Skeletal muscle cell (primary cell): ENCODE results near the gene LGMN.
"Not testable (repeated sequence)": the region's sequence is repeated elsewhere in the genome, so short reads cannot be mapped to it uniquely, and the experiment has no call there.

Experiments
- DNase-seq: peaks from one replicate; pipeline ENCODE4 v3.0.0-alpha.2; 2010; ENCODE audit warnings: low read depth
- H3K4me3 ChIP-seq: 2 replicates; pipeline ENCODE4 v1.5.1; 2011; ENCODE audit warnings: low read depth, mild to moderate bottlenecking, control low read depth, low read length, moderate library complexity

Gene LGMN

GRCh38 chr14:92729634-92730358 lies 18.6 kb downstream of the LGMN start:
- peak; percentile 81 for DNase-seq
- no peak overlapping the region for H3K4me3 ChIP-seq

GRCh38 chr14:92728759-92729364 lies 19.6 kb downstream of the LGMN start:
- no peak overlapping the region for H3K4me3 ChIP-seq
- DNase-seq = no peak

DNA sequence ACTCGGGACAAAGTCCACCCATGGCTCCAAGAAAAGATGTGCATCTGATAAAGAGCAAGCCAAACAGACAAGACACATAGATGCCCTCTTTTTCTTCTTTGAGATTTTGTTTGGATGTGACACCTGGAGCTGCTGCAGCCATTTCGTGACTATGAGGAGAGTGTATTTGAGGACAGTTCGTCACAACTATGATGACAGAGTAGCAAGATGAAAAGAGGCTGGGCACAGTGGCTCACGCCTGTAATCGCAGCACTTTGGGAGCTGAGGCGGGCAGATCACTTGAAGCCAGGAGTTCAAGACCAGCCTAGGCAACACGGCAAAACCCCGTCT lies 21.5 kb downstream of the LGMN start:
- no peak overlapping the region for H3K4me3 ChIP-seq
- DNase-seq = no peak

DNA sequence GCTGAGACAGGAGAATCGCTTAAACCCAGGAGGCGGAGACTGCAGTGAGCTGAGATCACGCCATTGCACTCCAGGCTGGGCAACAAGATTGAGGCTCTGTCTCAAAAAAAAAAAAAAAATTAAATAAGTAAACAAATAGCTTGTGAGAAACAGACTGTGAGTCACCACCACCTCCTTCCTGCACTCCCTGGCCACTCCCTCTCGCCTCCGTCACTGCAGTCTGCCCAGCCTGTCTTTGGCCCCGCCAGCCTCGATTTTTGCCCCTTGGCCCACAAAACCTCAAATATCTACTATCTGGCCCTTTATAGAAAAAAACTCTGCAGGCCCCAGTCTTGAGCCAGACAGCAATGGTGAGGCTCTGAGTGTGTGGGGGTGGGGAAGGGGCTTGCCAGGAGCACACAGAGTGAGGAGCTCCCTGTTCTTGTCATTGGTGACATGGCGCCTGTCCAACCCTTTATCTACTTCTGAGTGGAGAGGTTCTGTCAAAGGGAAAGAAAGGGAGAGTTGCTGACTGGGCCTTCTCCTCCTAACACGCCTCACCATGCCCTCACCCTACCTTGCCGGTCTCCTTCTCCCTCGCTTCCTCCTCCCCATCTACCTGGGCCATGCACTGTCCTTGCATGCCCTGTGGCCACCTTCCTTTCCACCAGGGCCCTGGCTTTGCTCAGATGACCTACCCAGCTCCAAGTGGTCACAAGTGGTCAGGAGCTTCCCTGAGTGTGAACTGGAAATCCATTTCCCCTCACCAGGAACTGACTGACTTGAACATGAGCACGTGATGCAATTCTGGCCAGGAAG lies 22.1 kb downstream of the LGMN start:
- H3K4me3 ChIP-seq = no peak overlapping the region
- DNase-seq = no peak

- DNase-seq = no peak
- H3K4me3 ChIP-seq = no peak overlapping the region
Measured at GRCh38 chr14:92724516-92725340, 23.7 kb downstream of the LGMN start.

DNA sequence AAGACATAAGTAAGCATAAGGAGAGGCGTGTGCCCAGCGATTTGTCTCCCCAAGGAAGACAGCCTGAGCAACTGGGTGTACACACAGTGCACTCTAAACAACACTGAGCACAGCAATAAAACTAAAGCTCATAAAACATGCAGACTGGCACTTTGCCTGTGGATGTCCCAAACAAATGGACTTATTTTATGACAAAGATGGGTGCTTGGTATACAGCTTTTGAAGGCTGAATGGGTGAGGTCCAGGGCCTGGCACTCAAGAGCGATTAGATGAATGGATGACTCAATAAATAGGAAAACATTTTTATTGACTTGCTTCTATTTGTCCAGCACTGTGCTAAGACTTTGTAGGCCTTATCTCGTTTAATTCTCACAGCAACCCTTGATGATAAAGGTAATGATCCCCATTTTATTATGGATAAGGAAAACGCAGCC lies 28.5 kb downstream of the LGMN start:
- no peak for DNase-seq
- H3K4me3 ChIP-seq = no peak overlapping the region

DNA sequence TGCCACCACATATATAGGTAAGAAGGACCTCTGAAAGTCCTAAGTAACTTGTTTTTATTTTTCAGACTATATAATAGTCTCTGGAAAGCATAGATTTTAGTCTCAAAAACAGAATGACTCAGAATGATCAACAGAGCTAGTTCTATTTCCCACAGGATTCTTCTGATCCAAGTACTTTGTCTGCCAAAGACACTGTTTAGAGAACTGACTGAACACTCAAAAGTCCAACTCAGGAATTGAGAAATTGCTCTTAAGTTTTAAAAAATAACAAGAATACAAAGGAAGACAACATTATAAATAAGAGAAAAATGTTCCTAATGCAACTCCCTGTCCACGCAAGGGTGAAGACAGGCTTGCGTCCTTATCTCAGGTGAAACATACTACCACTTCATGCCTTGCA lies 29.0 kb downstream of the LGMN start:
- no peak overlapping the region for H3K4me3 ChIP-seq
- no peak for DNase-seq

DNA sequence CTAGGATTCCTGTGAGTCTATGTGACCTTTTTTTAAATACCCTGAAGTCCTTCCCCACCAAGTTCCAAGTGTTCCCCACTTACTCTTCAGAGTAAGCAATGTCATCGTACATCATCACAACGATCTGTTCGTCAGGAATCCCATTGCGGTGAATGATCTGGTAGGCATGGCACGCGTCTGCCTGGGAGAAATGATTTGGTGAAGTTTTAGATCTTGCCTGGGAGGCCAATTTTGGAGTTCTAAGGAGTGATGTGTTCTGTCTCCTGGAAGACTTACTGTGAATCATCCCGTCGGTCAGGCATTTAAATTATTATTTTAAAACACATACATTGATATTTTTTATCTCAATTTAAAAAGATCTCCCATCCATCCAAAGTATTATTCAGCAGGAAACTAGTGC lies 29.8 kb downstream of the LGMN start:
- no peak for DNase-seq
- H3K4me3 ChIP-seq = no peak overlapping the region

DNA sequence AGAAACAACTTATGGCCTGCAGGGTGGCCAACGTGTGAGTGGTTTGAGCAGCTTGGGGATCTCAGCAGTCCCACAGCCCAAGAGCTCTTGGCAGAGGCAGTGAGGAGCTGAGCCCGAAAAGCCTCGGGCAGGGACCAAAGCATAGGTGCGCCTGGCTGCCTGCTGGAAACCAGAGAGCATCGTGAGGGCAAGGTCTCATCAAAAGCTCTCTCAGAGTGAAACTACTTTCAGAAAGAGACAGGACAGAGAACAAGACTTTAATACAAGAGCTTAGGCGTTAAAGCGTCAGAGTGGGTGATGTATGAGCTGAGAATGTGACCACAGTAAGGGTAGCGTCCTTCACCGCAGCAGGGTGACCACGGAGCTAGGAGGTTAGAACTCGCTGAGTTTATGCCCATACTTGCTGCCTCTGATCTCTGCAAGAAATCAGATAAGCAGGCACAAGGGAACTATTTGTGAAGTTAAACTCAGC lies 30.8 kb downstream of the LGMN start:
- H3K4me3 ChIP-seq = no peak overlapping the region
- no peak for DNase-seq

DNA sequence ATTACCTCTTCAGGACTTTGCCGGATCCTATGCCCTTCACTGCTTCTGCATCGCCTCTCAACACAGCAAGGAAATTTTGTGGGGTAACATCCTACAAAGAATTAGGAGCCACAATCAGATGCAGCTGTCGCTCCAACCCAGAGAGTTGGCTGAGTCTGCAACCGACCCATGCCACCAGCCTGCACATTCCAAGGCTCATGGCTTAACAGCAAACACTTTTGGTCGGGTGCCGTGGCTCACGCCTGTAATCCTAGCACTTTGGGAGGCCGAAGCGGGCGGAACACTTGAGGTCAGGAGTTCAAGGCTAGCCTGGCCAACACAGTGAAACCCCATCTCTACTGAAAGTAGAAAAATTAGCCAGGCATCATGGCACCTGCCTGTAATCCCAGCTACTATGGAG lies 32.3 kb downstream of the LGMN start:
- H3K4me3 ChIP-seq = no peak overlapping the region
- no peak for DNase-seq

- DNase-seq, H3K4me3 ChIP-seq: not testable (repeated sequence)
Measured at GRCh38 chr14:92714739-92715307, 33.6 kb downstream of the LGMN start.

DNA sequence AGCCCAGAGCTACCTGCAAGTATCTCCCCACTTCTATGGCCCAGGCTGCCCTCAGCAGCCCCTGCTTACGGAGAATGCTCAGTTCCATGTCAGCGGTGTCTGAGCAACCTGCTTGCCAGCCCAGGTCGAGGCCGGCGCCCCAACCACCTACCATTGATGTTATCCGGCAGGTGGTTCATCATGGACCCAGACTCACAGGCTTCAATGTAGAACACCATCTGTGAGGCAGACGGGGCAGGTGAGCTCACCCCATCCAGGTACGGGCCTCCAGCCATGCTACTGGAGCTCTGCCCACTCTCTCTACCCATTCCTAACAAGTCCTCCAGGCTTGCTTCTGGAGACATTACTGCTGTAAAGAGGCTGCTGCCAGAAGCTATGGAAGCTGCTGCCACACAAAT lies 35.8 kb downstream of the LGMN start:
- no peak overlapping the region for H3K4me3 ChIP-seq
- DNase-seq = no peak

- no peak for DNase-seq
- H3K4me3 ChIP-seq = no peak overlapping the region
Measured at GRCh38 chr14:92711976-92712653, 36.3 kb downstream of the LGMN start.

DNA sequence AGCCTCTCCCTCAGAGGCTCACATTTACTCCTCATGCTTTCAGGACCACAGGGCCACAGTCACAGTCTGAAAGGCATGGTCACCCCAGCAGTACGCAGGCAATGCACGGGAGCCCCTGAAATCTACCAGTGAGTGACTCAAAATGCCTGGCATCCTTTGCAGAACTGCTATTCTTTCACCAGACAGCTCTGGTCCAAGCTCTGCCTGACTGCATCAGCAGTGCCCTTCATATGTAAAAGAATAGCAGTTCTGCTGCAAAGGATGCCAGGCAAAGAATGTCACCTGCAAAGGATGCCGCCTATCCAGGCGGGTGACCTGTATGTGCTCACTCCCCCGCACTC lies 38.5 kb downstream of the LGMN start:
- no peak overlapping the region for H3K4me3 ChIP-seq
- no peak for DNase-seq

DNA sequence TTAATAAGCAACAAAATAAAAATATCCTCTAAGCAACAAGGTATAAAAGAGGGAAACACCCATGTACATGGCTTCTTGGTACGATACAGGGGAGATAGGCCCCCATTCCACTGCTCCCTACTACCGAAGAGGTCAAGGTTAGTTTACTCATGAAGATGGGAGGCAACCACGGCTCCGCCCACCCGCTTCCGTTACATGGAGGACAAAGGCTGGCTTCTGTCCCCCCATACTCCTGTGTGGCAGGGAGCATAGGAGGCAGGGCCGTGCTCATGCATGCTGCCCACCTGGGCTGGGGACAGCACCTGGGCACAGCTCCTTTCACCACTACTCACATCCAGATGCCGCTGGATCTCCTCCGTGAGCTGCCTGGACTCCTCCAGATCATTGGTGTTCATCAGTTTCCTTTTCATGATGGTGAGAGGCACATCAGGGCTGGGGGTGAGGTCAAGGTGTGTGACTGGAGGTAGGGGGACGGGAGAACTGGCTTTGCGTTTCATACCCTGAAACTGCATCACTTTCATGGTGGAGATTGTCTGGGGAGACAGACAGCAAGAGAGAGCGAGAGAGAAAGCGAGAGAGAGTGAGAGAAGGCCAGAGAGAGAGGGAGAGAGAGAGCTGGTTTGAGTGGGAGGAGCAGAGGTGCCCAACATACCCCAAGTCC lies 39.0 kb downstream of the LGMN start:
- DNase-seq = no peak
- no peak overlapping the region for H3K4me3 ChIP-seq

- DNase-seq = no peak
- no peak overlapping the region for H3K4me3 ChIP-seq
Measured at GRCh38 chr14:92706386-92706785, 42.0 kb downstream of the LGMN start.

GRCh38 chr14:92704821-92705220 lies 43.6 kb downstream of the LGMN start:
- no peak for DNase-seq
- H3K4me3 ChIP-seq = no peak overlapping the region

DNA sequence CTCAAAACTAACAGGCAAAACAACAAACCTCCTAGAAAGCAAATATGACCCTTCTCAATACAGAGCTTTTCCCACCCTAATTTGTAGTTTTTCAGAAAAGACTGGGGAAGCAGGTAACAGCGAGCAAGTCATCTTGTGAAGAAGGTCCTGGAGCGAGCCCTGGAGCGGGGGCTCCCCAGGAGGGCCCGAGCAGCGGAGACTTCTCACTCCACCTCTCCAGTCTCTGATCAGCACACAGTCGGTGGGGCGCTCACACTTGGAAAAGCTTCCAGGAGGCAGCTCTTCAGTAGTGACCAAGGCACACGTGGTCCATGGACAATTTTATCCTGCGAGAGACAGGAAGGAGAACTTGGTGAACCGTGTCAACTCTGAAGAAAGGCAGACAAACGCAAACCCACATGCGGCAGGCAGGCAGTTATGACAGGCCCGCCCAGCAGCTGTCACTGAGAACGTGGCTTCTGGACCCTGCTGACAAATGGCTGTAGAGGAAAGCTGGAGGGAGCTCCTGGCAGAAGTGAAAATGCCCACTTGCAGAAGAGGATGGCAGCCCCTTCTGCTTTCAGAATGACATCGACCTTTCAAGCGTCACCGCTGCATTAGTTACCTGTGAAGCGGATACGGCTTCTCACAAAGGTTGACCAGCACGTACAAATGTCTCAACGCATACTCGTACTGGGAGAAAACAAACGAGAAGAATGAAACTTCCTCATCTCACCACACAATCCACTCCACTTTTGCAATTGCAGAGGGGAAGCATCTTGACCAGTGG lies 44.2 kb downstream of the LGMN start:
- no peak for DNase-seq
- no peak overlapping the region for H3K4me3 ChIP-seq
